SU-DHL-6 (cell line): Measurements from ENCODE around the gene FAM3C.

Experiments used
- H2AFZ ChIP-seq: fragments of 200-600 bp; sonication (generic); 2 replicates; pipeline ENCODE4 v1.6.1; 2014; ENCODE audit warnings: low read depth, mild to moderate bottlenecking, moderate library complexity, mixed read lengths, antibody characterized with exemption, low read length; ENCODE audit not compliant: severe bottlenecking
- H3F3A ChIP-seq: fragments of 200-600 bp; shearing (Covaris generic); 2 replicates; pipeline ENCODE4 v1.6.0; 2016; ENCODE audit warnings: antibody characterized with exemption, mild to moderate bottlenecking; ENCODE audit not compliant: insufficient read depth
- H3K27ac ChIP-seq: fragments of 200-600 bp; sonication (generic); 2 replicates; pipeline ENCODE4 v1.5.1; 2016; ENCODE audit warnings: low read depth, mild to moderate bottlenecking, low read length, moderate library complexity, mixed read lengths
- H3K27me3 ChIP-seq: fragments of 200-600 bp; sonication (generic), shearing (Covaris generic); 2 replicates; pipeline ENCODE4 v1.6.0; 2014; ENCODE audit warnings: mild to moderate bottlenecking, low read length
- H3K36me3 ChIP-seq: fragments of 200-600 bp; sonication (generic); 2 replicates; pipeline ENCODE4 v1.6.1; 2014; ENCODE audit warnings: mild to moderate bottlenecking, low read length, mixed read lengths
- H3K4me2 ChIP-seq: fragments of 300-600, 200-600 bp; shearing (Covaris generic), sonication (generic); 2 replicates; pipeline ENCODE4 v1.6.0; 2014; ENCODE audit warnings: low read length, low read depth, mild to moderate bottlenecking; ENCODE audit not compliant: poor library complexity, severe bottlenecking
- H3K4me3 ChIP-seq: fragments of 200-600 bp; sonication (generic); 2 replicates; pipeline ENCODE4 v1.5.1; 2014; ENCODE audit warnings: antibody characterized with exemption, low read length, mild to moderate bottlenecking, mixed read lengths; ENCODE audit not compliant: insufficient read depth, poor library complexity, severe bottlenecking
- H3K79me2 ChIP-seq: fragments of 200-600 bp; sonication (generic); 2 replicates; pipeline ENCODE4 v1.6.1; 2014; ENCODE audit warnings: mild to moderate bottlenecking, low read length, moderate library complexity; ENCODE audit not compliant: insufficient read depth
- H3K9ac ChIP-seq: fragments of 200-600 bp; sonication (generic); 2 replicates; pipeline ENCODE4 v1.7.0; 2014; ENCODE audit warnings: mild to moderate bottlenecking, low read length
- H3K9me2 ChIP-seq: fragments of 200-600 bp; sonication (generic); replicated peaks from 2 replicates; pipeline ENCODE4 v1.6.1; 2014; ENCODE audit warnings: low read length; ENCODE audit not compliant: insufficient read depth
- H3K9me3 ChIP-seq: fragments of 200-600 bp; sonication (generic); 2 replicates; pipeline ENCODE4 v1.6.1; 2014; ENCODE audit warnings: low read length, mixed read lengths; ENCODE audit not compliant: insufficient read depth
- H4K20me1 ChIP-seq: fragments of 200-600 bp; sonication (generic); 2 replicates; pipeline ENCODE4 v1.6.1; 2014; ENCODE audit warnings: low read depth, mild to moderate bottlenecking, antibody characterized with exemption, low read length, moderate library complexity, mixed read lengths
- CTCF ChIP-seq: fragments of 200-600 bp; sonication (generic); IDR thresholded peaks from one replicate; pipeline ENCODE4 v1.5.1; 2017; ENCODE audit warnings: antibody characterized with exemption, mild to moderate bottlenecking, low read length, moderate library complexity; ENCODE audit not compliant: insufficient read depth, poor library complexity, severe bottlenecking
- EZH2phosphoT487 ChIP-seq: fragments of 200-600 bp; sonication (generic), shearing (Covaris generic); conservative IDR thresholded peaks from 2 replicates; pipeline ENCODE4 v1.6.1; 2018; ENCODE audit warnings: mild to moderate bottlenecking, antibody characterized with exemption, low read length, moderate library complexity, mixed read lengths

The FAM3C gene

GRCh38 chr7:121360564-121360963 is 35.5 kb downstream of the FAM3C start:
- Histone ChIP-seq H4K20me1 (no peaks in the 10 kb centered on the region), H3K36me3 (peaks cover 39% of the 10 kb centered on the region), H2AFZ (no peak overlapping the region), H3K4me2 (no peak overlapping the region), H3F3A (no peaks in the 10 kb centered on the region), H3K4me3 (no peak overlapping the region), H3K9me3 (no peaks in the 10 kb centered on the region), H3K9me2 (no peaks in the 10 kb centered on the region), H3K27me3 (no peaks in the 10 kb centered on the region), H3K79me2 (peaks cover under 1% of the 10 kb centered on the region; the same call in 1 of the 2 replicates), H3K27ac (no peak overlapping the region), H3K9ac (no peak overlapping the region)
- TF ChIP-seq EZH2phosphoT487 (no peak), CTCF (no peak)

- Histone ChIP-seq H3K27ac (no peak overlapping the region), H3K9me3 (no peaks in the 10 kb centered on the region), H3K4me2 (no peak overlapping the region), H3K27me3 (no peaks in the 10 kb centered on the region), H3K9me2 (no peaks in the 10 kb centered on the region), H3K79me2 (no peaks in the 10 kb centered on the region), H3F3A (no peaks in the 10 kb centered on the region), H3K9ac (no peak overlapping the region), H4K20me1 (no peaks in the 10 kb centered on the region), H3K36me3 (peaks cover 22% of the 10 kb centered on the region), H3K4me3 (no peak overlapping the region), H2AFZ (no peak overlapping the region)
- no peak for TF ChIP-seq EZH2phosphoT487
- no peak for TF ChIP-seq CTCF
Measured at GRCh38 chr7:121355574-121355973, 40.5 kb downstream of the FAM3C start.

- Histone ChIP-seq H3K36me3 (peaks cover 4% of the 10 kb centered on the region; the same call in 1 of the 2 replicates), H3K4me2 (no peak overlapping the region)
- TF ChIP-seq CTCF (no peak), EZH2phosphoT487 (no peak)
Measured at GRCh38 chr7:121352323-121352722, 43.8 kb downstream of the FAM3C start.

More at GRCh38 chr7:121352323-121352722, 43.8 kb downstream of the FAM3C start:
- H3K27ac ChIP-seq: no peak overlapping the region
- H3K79me2 ChIP-seq: no peaks in the 10 kb centered on the region
- H3K9me3 ChIP-seq: no peaks in the 10 kb centered on the region
- H3K4me3 ChIP-seq: no peak overlapping the region
- no peak overlapping the region for H3K9ac ChIP-seq
- no peaks in the 10 kb centered on the region for H4K20me1 ChIP-seq
- H3K27me3 ChIP-seq: no peaks in the 10 kb centered on the region
- H3K9me2 ChIP-seq: no peaks in the 10 kb centered on the region
- H2AFZ ChIP-seq: no peak overlapping the region
- H3F3A ChIP-seq: no peaks in the 10 kb centered on the region
